Thoracic aorta (tissue), 2 donors: ENCODE results near the gene SERTAD3. TPM values are rescaled to one million over a fixed set of nuclear protein-coding genes. Genes with fewer than 3 reads are reported as not detected.

ENCODE experiments used
- ATAC-seq: fragments of 150-250 bp; one replicate; pipeline ENCODE4 v1.8.0; 2017; ENCODE audit warnings: low read depth; ENCODE audit not compliant: insufficient number of reproducible peaks, low FRiP score
- DNase-seq: peaks from one replicate; pipeline ENCODE4 v3.0.0-alpha.2; 2020; ENCODE audit warnings: low spot score
- H3K27ac ChIP-seq, 2 donors: fragments of 200-600 bp; sonication (generic); 1 replicate in 1 of 2; 2 replicates in 1 of 2; pipeline ENCODE4 v1.5.1; 2016; ENCODE audit warnings: mild to moderate bottlenecking in 2 of 2, moderate library complexity in 2 of 2
- H3K27me3 ChIP-seq: fragments of 200-600 bp; sonication (generic); replicated peaks from 2 replicates; pipeline ENCODE4 v1.6.0; 2016; ENCODE audit warnings: mild to moderate bottlenecking; ENCODE audit not compliant: insufficient read depth
- H3K36me3 ChIP-seq: fragments of 200-600 bp; sonication (generic); one replicate; pipeline ENCODE4 v1.5.1; 2016
- H3K4me1 ChIP-seq, 2 donors: fragments of 200-600 bp; sonication (generic); 1 replicate in 1 of 2; 2 replicates in 1 of 2; pipeline versions ENCODE4 v1.5.1 to v1.6.0; 2016; ENCODE audit warnings: low read depth in 2 of 2, mild to moderate bottlenecking in 1 of 2; ENCODE audit not compliant: control insufficient read depth in 1 of 2
- H3K4me3 ChIP-seq: fragments of 200-600 bp; sonication (generic); 2 replicates; pipeline ENCODE4 v1.5.1; 2016; ENCODE audit warnings: mild to moderate bottlenecking
- H3K9me3 ChIP-seq: fragments of 200-600 bp; sonication (generic); 2 replicates; pipeline ENCODE4 v1.5.1; 2016
- total RNA-seq, 2 donors: library from RNA; depleted of rRNA; stranded (reverse); fragments of >200 nt; gene quantifications; one replicate each; pipeline versions ENCODE4 v1.1.0 to v1.2.3, GENCODE V29; 2016
- TF ChIP-seq, protein P1 (sequence below): fragments of 200-600 bp; sonication (generic); IDR thresholded peaks from one replicate; pipeline ENCODE4 v1.5.1; 2019; ENCODE audit warnings: antibody characterized with exemption

The SERTAD3 gene
- total RNA-seq, 2 donors from 2014 or later, result 12.3 to 19.4 TPM

DNA sequence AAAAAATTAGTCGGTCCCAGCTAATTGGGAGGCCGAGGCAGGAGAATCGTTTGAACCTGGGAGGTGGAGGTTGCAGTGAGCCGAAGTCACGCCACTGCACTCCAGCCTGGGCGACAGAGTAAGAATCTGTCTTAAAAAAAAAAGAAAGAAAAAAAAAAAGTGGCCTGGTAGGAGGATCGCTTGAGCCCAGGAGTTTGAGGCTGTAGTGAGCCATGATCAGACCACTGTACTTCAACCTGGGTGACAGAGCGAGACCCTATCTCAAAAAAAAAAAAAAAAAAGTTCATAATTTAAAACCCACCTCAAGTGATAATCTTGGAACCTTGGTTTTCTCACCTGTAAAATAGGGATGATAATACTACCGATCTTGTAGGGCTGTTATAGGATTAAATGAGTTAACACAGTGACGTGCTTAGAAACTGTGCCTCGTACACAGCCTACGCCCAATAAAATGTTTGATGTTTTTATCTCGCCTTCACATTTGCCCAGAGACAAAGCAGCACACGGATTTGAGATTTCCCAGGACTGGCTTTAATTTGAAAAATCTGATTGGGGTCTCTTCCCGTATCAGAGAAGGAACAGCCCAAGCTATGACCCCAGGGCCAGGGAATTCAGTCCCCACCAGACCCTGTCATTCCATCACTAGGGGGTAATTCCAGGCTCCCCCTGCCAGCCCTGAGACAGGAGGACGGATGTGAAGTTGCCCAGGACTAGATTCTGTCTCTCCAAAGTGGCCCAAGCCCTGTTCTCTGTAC lies 22.0 kb downstream of the SERTAD3 start:
- Histone ChIP-seq H3K4me3 (peak overlapping the region; percentile 80), H3K27ac (peak overlapping the region; percentile 99), H3K9me3 (no peaks in the 10 kb centered on the region), H3K27me3 (no peaks in the 10 kb centered on the region), H3K36me3 (peaks cover 11% of the 10 kb centered on the region), H3K4me1 (peaks cover 19 to 29% of the 10 kb centered on the region in 2 donors)
- TF ChIP-seq, protein P1, sequence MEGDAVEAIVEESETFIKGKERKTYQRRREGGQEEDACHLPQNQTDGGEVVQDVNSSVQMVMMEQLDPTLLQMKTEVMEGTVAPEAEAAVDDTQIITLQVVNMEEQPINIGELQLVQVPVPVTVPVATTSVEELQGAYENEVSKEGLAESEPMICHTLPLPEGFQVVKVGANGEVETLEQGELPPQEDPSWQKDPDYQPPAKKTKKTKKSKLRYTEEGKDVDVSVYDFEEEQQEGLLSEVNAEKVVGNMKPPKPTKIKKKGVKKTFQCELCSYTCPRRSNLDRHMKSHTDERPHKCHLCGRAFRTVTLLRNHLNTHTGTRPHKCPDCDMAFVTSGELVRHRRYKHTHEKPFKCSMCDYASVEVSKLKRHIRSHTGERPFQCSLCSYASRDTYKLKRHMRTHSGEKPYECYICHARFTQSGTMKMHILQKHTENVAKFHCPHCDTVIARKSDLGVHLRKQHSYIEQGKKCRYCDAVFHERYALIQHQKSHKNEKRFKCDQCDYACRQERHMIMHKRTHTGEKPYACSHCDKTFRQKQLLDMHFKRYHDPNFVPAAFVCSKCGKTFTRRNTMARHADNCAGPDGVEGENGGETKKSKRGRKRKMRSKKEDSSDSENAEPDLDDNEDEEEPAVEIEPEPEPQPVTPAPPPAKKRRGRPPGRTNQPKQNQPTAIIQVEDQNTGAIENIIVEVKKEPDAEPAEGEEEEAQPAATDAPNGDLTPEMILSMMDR, result no peak
- DNase-seq (no peak), ATAC-seq (no peak)

DNA sequence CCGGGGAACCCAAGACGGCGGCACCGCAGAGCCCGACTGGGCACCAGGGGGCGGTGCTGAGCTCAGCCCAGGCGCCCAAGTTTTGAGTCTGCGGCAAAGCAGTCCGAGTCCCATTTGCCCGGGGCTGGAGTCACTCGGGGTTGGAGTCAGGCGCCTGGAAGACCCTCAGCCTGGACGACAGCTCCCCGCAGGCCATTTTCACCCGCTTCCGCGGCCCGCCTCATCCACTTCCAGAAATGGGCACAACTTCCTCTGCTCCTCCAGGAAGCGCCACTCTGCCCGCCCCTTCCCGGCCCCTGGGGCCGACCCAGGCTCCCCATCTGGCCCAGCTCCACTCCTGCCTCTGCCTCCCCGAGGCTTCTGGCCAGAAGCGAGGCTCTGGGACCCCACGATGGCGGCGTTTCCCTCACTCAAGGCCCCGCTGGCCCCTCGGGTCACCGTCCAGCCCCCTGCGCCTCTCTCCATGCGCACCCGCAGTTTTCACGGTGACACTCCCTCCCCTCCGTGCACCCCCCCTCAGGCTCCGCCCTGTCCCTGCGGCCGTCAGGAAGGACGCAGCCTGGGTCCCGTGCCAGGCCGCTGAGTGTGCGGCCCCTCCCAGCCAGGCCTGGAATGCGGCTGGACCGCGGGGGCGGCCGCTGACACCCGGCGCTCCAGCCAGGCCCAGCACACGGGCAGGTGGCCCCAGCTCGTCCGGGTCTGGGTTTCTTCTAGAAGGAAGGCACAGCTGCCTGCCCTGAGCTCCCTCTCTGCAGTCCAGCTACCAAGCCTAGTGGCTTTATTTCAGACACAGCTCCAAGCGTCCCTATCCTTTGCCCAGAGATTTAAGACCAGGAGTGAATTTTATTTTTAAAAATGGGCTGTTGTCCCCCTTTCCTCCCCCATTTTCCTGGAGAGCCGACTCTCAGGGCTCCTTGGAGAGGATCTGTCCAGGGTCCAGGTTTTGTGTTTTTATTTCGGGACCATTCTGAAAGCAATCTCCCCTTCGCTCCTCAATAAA lies 23.1 kb downstream of the SERTAD3 start:
- no peaks in the 10 kb centered on the region for H3K27me3 ChIP-seq
- peak; percentile 70 for ATAC-seq
- peak; percentile 76 for DNase-seq
- TF ChIP-seq, protein P1, result peak; percentile 87
- peaks cover 11% of the 10 kb centered on the region for H3K36me3 ChIP-seq
- no peaks in the 10 kb centered on the region for H3K9me3 ChIP-seq
- peak overlapping the region; percentile 99 for H3K27ac ChIP-seq
- peaks cover 19 to 29% of the 10 kb centered on the region in 2 donors for H3K4me1 ChIP-seq
- H3K4me3 ChIP-seq, result peak overlapping the region; percentile 80

DNA sequence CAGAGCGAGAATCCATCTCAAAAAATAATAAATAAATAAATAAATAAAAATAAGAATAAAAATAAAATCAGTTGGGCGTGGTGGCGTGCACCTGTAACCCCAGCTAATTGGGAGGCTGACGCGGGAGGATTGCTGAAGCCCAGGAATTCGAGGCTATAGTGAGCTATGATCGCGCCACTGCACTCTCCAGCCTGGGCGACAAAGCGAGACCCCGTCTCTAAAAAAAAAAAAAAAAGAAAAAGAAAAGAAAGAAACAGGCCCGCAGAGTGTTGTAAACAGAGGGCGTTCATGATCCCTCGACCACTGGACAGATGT lies 23.7 kb downstream of the SERTAD3 start:
- Histone ChIP-seq H3K36me3 (peaks cover 11% of the 10 kb centered on the region), H3K4me3 (peak overlapping the region; percentile 80), H3K27ac (peak overlapping the region; percentile 99), H3K4me1 (peaks cover 19 to 29% of the 10 kb centered on the region in 2 donors), H3K9me3 (no peaks in the 10 kb centered on the region), H3K27me3 (no peaks in the 10 kb centered on the region)
- DNase-seq, result no peak
- TF ChIP-seq, protein P1, result no peak
- no peak for ATAC-seq

DNA sequence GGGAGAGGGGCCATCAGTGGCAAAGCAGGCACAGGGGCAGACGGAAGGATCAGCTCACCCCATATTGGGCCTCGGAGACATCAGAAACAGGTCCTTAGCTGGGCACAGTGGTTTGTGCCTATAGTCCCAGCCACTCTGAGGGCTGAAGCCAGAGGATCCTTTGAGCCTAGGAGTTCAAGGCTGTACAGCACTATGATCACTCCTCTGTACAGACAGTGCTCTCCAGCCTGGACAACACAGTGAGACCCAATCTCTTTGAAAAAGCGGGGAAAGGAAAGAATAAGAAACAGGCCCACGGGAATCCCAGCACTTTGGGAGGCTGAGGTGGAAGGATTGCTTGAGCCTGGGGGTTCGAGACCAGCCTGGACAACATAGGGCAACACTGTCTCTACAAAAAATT lies 24.4 kb downstream of the SERTAD3 start:
- H3K4me3 ChIP-seq, result no peak overlapping the region
- ATAC-seq, result no peak
- H3K27me3 ChIP-seq, result no peaks in the 10 kb centered on the region
- H3K4me1 ChIP-seq, result peaks cover 19 to 29% of the 10 kb centered on the region in 2 donors
- TF ChIP-seq, protein P1, result no peak
- DNase-seq, result no peak
- H3K36me3 ChIP-seq, result peaks cover 11% of the 10 kb centered on the region
- H3K27ac ChIP-seq, result no peak overlapping the region
- no peaks in the 10 kb centered on the region for H3K9me3 ChIP-seq

DNA sequence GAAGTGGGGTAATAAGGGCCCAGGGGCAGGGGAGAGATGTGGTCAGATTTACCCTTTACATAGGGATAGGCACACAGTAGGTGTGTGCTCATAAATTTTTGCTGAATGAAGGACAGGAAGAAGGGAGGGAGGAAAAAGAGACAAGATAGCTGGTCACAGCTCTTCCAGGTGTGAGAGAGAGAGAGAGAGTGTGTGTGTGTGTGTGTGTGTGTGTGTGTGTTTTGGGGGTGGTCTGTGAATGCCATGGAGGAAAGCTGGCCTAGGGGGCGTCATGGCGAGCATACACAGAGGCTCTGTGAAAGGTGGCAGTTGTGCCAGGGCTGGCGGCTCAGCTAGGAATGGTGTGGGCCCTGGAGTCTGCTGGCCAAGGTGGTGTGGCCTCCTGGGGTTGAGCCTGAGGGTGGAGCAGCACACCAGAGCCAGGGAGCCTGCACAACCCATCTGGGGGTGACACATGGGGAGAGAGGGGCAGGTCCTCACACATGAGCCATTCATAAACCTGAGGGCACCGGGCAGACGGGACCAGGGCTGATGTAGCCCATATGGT lies 25.0 kb downstream of the SERTAD3 start:
- H3K36me3 ChIP-seq, result peaks cover 11% of the 10 kb centered on the region
- no peak overlapping the region for H3K27ac ChIP-seq
- TF ChIP-seq, protein P1, result no peak
- H3K4me3 ChIP-seq, result no peak overlapping the region
- no peaks in the 10 kb centered on the region for H3K9me3 ChIP-seq
- H3K27me3 ChIP-seq, result no peaks in the 10 kb centered on the region
- peaks cover 14 to 29% of the 10 kb centered on the region in 2 donors for H3K4me1 ChIP-seq
- DNase-seq (no peak), ATAC-seq (no peak)
